HEK293 (cell line): ENCODE results near the gene PBLD.

Source experiments
- CTCF ChIA-PET: fragments of 350-600 bp; formaldehyde crosslinking; extraction: SDS; loops from one replicate; lab custom pipeline; 2021; ENCODE audit warnings: antibody characterized with exemption; lab: Yijun Ruan, JAX
- POLR2A ChIA-PET: fragments of 300-600 bp; formaldehyde crosslinking; extraction: SDS; loops from one replicate; lab custom pipeline; 2020; ENCODE audit warnings: antibody characterized with exemption, inconsistent platforms; lab: Yijun Ruan, JAX
- H3K27ac ChIP-seq: fragments of 200-500 bp; sonication (Bioruptor generic); 2 replicates; pipeline ENCODE4 v1.5.1; 2014; ENCODE audit warnings: low read depth, low read length, control low read depth, inconsistent platforms; ENCODE audit errors: extremely low read depth
- H3K36me3 ChIP-seq, 2 experiments: fragments of 200-500 bp in 1 of 2; sonication (Bioruptor generic) in 1 of 2; 1 replicate in 1 of 2; 2 replicates in 1 of 2; pipeline ENCODE4 v1.5.1; 2014 to 2017; ENCODE audit warnings: inconsistent platforms in 2 of 2, low read length in 2 of 2; ENCODE audit not compliant: control insufficient read depth in 2 of 2, insufficient read depth in 1 of 2
- H3K4me1 ChIP-seq: fragments of 200-500 bp; sonication (Bioruptor generic); 2 replicates; pipeline ENCODE4 v1.5.1; 2014; ENCODE audit warnings: mild to moderate bottlenecking, low read length, inconsistent platforms; ENCODE audit not compliant: control insufficient read depth, insufficient read depth
- H3K4me3 ChIP-seq: 2 replicates; pipeline ENCODE4 v1.5.1; 2011; ENCODE audit warnings: low read depth, mild to moderate bottlenecking, control low read depth, low read length, moderate library complexity
- H3K9me3 ChIP-seq: fragments of 200-500 bp; sonication (Bioruptor generic); 2 replicates; pipeline ENCODE4 v1.5.1; 2014; ENCODE audit warnings: low read depth, low read length, inconsistent platforms; ENCODE audit not compliant: control insufficient read depth, insufficient read depth
- FEZF1 ChIP-seq: fragments of 450-650 bp; formaldehyde crosslinking; IDR thresholded peaks from 2 replicates; pipeline ENCODE4 v1.5.1; 2016; ENCODE audit warnings: missing biosample characterization, missing genetic modification characterization
- KLF7 ChIP-seq: fragments of 450-650 bp; formaldehyde crosslinking; IDR thresholded peaks from 2 replicates; pipeline ENCODE4 v1.5.1; 2016; ENCODE audit warnings: missing biosample characterization, missing genetic modification characterization, borderline replicate concordance
- KLF8 ChIP-seq: fragments of 450-650 bp; formaldehyde crosslinking; IDR thresholded peaks from 2 replicates; pipeline ENCODE4 v1.5.1; 2016; ENCODE audit warnings: missing biosample characterization, missing genetic modification characterization
- OVOL3 ChIP-seq: fragments of 450-650 bp; formaldehyde crosslinking; IDR thresholded peaks from 2 replicates; pipeline ENCODE4 v1.5.1; 2016; ENCODE audit warnings: missing biosample characterization, missing genetic modification characterization
- REPIN1 ChIP-seq: fragments of 450-650 bp; formaldehyde crosslinking; IDR thresholded peaks from 2 replicates; pipeline ENCODE4 v1.5.1; 2017; ENCODE audit warnings: missing biosample characterization, missing genetic modification characterization, low read depth
- SALL2 ChIP-seq: fragments of 450-650 bp; formaldehyde crosslinking; IDR thresholded peaks from 2 replicates; pipeline ENCODE4 v1.5.0; 2017; ENCODE audit warnings: missing biosample characterization, mild to moderate bottlenecking, missing genetic modification characterization, borderline replicate concordance
- SCRT1 ChIP-seq: fragments of 450-650 bp; formaldehyde crosslinking; IDR thresholded peaks from 2 replicates; pipeline ENCODE4 v1.5.1; 2016; ENCODE audit warnings: missing biosample characterization, missing genetic modification characterization, borderline replicate concordance
- SCRT2 ChIP-seq: fragments of 450-650 bp; formaldehyde crosslinking; IDR thresholded peaks from 2 replicates; pipeline ENCODE4 v1.5.1; 2016; ENCODE audit warnings: missing biosample characterization, missing genetic modification characterization
- ZBTB17 ChIP-seq: fragments of 450-650 bp; formaldehyde crosslinking; IDR thresholded peaks from 2 replicates; pipeline ENCODE4 v1.5.1; 2016; ENCODE audit warnings: missing biosample characterization, missing genetic modification characterization
- ZNF140 ChIP-seq: fragments of 450-650 bp; formaldehyde crosslinking; IDR thresholded peaks from 2 replicates; pipeline ENCODE4 v1.5.1; 2016; ENCODE audit warnings: missing biosample characterization, missing genetic modification characterization
- ZNF202 ChIP-seq: fragments of 450-650 bp; formaldehyde crosslinking; IDR thresholded peaks from 2 replicates; pipeline ENCODE4 v1.5.1; 2016; ENCODE audit warnings: missing biosample characterization, missing genetic modification characterization, borderline replicate concordance
- ZNF24 ChIP-seq: fragments of 450-650 bp; formaldehyde crosslinking; IDR thresholded peaks from 2 replicates; pipeline ENCODE4 v1.5.1; 2016; ENCODE audit warnings: missing biosample characterization, missing genetic modification characterization
- ZNF501 ChIP-seq: fragments of 450-650 bp; formaldehyde crosslinking; IDR thresholded peaks from 2 replicates; pipeline ENCODE4 v1.5.1; 2016; ENCODE audit warnings: missing biosample characterization, missing genetic modification characterization
- ZNF518A ChIP-seq: fragments of 450-650 bp; formaldehyde crosslinking; conservative IDR thresholded peaks from 2 replicates; pipeline ENCODE4 v1.5.1; 2016; ENCODE audit warnings: low read depth, missing biosample characterization, missing genetic modification characterization
- ZNF521 ChIP-seq: fragments of 450-650 bp; formaldehyde crosslinking; IDR thresholded peaks from 2 replicates; pipeline ENCODE4 v1.5.1; 2017; ENCODE audit warnings: missing biosample characterization, mild to moderate bottlenecking, missing genetic modification characterization
- ZNF610 ChIP-seq: fragments of 450-650 bp; formaldehyde crosslinking; IDR thresholded peaks from 2 replicates; pipeline ENCODE4 v1.5.1; 2016; ENCODE audit warnings: missing biosample characterization, missing genetic modification characterization, borderline replicate concordance

Gene PBLD

GRCh38 chr10:68340358-68341080 lies 7.8 kb upstream of the PBLD start:
- Histone ChIP-seq H3K36me3 (peaks cover 67 to 87% of the 10 kb centered on the region in 2 experiments), H3K9me3 (no peaks in the 10 kb centered on the region), H3K4me1 (peaks cover 9% of the 10 kb centered on the region; the same call in 1 of the 2 replicates), H3K4me3 (no peak overlapping the region), H3K27ac (no peak overlapping the region)
- POLR2A ChIA-PET: no interaction called here
- CTCF ChIA-PET: interaction anchor here (2.6 kb wide), 1 partner anchor 7 kb away, joined by 21 read pairs; no protein-coding TSS in a partner anchor
- 0 out of 2 replicates have a peak, but pooled peaks have one; percentile 18 for TF ChIP-seq SCRT1
- peak; percentile 57 for TF ChIP-seq SCRT2 (tag by site-specific recombination)
- no peak for TF ChIP-seq ZNF501 (tag by site-specific recombination)
- no peak for TF ChIP-seq ZNF518A (tag by site-specific recombination)
- TF ChIP-seq ZNF24: no peak

DNA sequence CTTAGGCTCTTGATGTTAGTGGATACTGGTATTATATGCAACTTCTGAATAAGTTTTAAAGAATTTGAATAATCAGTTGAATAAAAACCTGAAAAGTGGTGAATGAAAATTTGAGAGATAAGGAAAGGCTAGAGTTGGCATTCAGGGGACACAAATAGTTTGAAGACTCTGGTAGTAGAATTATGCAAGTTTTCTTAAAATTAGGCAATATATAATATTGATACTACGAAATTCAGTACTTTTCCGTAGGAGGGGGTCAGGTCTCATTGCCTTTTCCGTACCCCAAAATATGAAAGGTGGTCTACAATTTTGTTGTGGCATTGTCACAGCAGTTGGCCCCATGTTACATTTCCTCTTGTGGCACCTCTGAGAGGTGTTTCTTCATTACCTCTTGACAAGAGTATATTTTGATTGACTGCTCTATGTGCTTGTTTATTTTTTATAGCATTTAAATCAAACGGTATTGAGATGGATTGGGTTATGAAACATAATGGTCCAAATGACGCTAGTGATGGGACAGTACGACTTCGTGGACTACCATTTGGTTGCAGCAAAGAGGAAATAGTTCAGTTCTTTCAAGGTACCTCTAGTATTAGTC lies 4.1 kb upstream of the PBLD start:
- H3K36me3 ChIP-seq: peaks cover 36 to 55% of the 10 kb centered on the region in 2 experiments
- H3K9me3 ChIP-seq: no peaks in the 10 kb centered on the region
- peaks cover 9% of the 10 kb centered on the region; the same call in 1 of the 2 replicates for H3K4me1 ChIP-seq
- TF ChIP-seq REPIN1 (no peak), OVOL3 (tag by site-specific recombination) (no peak), ZNF610 (tag by site-specific recombination) (no peak), ZNF140 (tag by site-specific recombination) (no peak), KLF7 (tag by site-specific recombination) (no peak), FEZF1 (tag by site-specific recombination) (no peak), ZBTB17 (tag by site-specific recombination) (no peak), SALL2 (tag by site-specific recombination) (no peak), ZNF202 (tag by site-specific recombination) (no peak), ZNF521 (tag by site-specific recombination) (no peak), KLF8 (no peak)
- no peak overlapping the region for H3K27ac ChIP-seq
- no peak overlapping the region for H3K4me3 ChIP-seq
- ChIA-PET CTCF (no interaction called here), POLR2A (no interaction called here)
